Kidney glomerular epithelial cell (primary cell): ENCODE data around the gene ANXA6.

Source experiments
- DNase-seq: peaks from one replicate; lab custom pipeline; 2025; lab: John Stamatoyannopoulos, UW

ANXA6 gene

GRCh38 chr5:151153300-151153699, 4.3 kb downstream of the ANXA6 start:
- DNase-seq = no peak

DNA sequence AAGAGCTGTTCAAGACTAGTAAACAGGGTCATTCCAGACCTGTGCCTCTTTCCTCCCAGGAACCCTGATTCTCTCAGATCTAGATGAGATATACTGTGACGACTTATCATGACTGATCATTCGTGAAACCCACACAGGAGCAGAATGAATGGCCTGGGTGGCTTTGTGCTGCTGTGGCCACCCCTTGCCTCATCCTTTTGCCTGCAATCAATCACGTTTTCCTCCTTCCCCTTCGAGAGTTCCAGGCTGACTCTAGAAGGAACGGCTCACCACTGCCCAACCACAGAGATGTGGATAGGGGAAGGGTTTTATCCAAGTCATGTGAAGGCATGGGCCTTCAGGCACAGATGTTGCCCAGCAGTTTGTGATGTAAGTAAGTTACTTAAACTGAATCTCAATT, 5.8 kb downstream of the ANXA6 start:
- no peak for DNase-seq

- no peak for DNase-seq
Observed at GRCh38 chr5:151151263-151151660, 6.3 kb downstream of the ANXA6 start.

DNA sequence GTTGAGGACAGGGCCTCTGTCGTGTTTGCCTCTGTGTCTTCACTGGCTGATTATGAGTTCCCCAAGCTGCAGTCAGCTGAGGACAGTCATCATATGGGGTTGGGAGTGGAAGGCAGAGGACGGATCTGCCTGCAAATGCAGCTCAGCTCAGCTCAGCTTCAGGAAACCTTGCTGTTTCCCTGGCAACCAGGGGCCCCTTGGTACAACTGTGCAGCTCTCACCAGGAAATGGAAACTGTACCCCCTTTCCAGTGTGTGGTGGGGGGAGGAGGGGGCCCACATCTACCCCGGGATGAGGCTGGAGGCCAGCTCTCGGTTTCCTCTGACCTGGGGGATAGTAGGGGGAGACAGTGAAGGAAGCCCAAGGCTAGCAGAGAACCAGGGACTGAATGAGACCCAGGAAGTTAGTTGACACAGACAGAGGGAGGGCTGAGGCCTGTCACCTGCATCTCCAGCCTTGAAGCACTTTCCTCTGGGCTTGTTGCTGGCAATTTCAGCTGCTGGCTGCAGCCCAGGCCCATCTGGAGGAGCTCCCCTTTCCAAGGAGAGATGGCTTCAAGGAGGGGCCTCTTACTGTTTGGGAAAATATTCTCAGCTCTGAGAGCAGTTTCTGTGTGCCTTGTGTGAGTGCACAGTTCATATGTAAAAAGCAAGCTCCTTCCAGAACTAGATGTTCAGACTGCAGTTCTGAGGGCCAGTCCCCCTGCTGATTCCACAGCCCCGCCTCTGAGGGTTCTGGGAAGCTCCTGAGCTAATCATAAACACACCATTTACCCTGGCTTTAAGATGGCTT, 6.9 kb downstream of the ANXA6 start:
- DNase-seq = no peak

- DNase-seq = no peak
Observed at GRCh38 chr5:151148583-151148982, 9.0 kb downstream of the ANXA6 start.

DNA sequence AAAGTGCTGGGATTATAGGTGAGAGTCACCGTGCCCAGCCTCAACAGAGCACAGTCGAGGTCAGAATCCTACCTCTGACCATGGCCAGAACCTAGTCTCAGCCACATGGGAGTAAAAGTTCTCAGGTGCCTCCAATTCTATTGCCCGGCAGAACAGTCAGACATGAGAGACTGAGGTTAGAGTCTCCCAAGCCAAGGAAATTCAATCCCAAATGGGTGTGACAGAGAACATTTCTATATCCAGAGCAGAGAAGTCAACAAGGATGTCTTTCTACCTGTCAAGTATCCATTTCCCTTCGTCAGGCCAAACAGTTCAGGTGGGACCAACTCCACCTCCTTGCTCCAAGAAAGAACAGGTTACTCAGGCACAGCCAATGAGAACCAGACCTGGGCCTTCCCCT, 10.5 kb downstream of the ANXA6 start:
- DNase-seq = no peak

- DNase-seq = no peak
Observed at GRCh38 chr5:151146061-151146460, 11.5 kb downstream of the ANXA6 start.

GRCh38 chr5:151144922-151145321, 12.7 kb downstream of the ANXA6 start:
- no peak for DNase-seq

DNA sequence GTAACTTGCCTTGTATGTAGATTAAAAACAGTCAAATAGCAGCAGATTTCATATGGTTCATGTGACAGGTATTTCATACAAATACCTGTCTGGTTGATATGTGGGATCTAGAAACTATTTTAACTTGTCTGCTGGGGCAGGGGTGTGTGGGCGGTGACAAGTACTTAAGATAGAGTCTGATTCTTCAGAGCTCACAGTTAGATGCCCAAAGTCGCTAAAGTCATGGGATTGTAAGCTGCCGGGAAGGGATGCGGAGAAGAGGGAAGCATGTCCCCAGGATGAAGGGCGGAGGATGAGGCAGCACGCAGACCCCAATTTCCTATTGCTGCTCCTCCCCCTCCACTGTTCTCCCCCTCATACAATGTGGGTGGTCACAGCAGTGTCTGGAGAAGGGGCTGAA, 13.3 kb downstream of the ANXA6 start:
- DNase-seq = no peak

DNA sequence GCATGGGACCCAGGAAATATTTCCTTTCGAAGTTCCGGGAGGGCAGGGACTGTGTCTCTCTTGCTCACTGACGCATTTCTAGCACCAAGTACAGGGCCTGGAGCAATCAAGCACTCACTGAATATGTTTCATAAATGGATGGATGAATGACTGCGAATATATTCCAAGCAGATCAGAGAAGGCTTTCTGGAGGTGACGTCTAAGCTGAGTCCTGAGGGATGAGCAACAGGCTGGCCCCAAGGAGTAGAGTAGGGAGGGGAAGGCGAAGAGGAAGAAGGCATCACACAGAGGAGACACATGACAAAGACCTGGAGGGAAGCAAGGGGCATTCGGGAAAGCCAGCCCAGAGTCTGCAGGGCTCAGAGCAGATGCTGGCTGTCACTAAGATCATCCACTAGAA, 13.9 kb downstream of the ANXA6 start:
- DNase-seq = no peak

- no peak for DNase-seq
Observed at GRCh38 chr5:151142933-151143332, 14.6 kb downstream of the ANXA6 start.

DNA sequence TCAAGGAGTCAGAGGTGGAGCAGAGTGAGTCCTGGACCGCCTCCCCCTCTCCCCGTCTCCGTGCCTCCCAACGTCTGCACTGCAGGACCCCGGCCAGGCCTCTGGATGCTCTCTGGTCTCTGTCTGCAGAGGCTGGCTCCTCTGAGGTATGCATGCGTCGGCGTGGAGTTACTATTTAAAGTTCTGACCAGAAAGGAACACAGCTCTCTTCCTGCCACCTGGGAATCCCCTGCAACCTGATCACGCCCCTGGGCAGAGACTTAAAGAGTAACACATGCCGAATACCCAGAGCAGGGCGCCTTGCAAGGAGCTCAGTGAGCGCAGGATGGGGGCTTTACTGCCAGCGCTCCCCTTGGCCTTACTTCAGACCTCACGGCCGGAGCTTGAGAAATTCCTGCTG, 16.0 kb downstream of the ANXA6 start:
- DNase-seq = no peak

DNA sequence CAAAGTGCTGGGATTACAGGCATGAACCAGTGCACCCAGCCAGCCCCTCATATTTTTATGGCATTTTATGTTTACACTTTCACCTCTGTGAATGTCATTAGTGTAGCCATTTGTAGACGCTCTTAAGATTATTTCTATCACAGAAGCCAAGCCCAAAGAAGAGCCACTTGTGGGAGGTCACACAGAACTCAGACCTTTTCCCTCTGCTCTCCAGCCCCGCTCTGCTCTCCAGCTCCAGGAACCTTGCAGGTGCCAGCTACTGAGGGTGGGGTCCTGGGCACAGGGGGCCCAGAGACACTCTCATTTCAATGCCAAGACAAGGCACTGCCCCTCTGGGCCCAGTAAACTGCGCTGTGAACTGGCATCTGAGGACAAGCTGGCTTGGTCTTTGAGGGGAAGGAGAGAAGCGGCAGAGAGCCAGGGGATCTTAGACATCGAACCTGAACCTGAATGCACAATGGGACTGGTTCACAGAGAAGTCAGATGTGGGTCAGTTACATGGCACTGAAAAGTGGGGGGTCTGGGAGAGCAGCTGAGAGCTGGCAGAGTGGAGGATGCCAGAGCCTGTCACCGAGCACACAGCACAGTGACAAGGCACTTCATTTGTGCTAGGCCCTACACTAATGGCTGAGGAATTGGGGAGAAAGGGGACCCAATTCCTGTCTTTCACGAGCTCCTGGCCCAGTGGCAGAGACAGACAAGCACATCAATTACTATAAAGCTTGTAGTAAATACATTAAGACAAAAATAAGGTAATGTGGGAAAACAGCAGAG, 16.7 kb downstream of the ANXA6 start:
- no peak for DNase-seq

GRCh38 chr5:151139646-151140045, 17.9 kb downstream of the ANXA6 start:
- no peak for DNase-seq

GRCh38 chr5:151139015-151139414, 18.6 kb downstream of the ANXA6 start:
- DNase-seq = no peak

- no peak for DNase-seq
Observed at GRCh38 chr5:151138114-151138513, 19.5 kb downstream of the ANXA6 start.

DNA sequence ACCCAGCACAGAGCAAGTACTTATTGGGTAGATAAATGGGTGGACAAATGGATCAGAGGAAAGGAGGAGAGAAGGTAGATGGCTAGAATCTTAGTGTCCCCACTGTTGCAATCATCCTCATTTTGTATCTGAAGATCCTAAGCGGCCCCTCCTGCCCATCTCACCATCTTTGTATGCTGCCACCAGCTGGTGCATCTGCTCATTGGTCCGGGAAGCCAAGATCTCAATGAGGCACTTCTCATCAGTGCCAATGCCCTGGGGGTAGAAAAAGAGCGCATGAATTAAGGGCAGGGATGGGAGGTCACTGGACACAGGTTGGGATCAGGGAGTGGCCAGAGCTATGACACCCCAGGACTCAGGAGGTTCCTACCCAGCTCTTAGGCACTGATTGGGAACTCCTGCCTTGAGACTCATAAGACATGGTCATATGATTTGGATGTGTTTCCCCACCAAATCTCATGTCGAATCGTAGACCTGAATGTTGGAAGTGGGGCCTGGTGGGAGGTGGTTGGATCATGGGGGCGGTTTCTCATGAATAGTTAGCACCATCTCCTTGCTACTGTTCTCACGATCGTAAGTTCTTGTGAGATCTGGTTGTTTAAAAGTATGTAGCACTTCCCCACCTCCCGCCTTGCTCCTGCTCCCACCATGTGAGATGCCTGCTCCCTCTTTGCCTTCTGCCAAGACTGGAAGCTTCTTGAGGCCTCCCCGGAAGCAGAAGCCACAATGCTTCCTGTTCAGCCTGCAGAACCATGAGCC, 20.3 kb downstream of the ANXA6 start:
- DNase-seq = no peak

DNA sequence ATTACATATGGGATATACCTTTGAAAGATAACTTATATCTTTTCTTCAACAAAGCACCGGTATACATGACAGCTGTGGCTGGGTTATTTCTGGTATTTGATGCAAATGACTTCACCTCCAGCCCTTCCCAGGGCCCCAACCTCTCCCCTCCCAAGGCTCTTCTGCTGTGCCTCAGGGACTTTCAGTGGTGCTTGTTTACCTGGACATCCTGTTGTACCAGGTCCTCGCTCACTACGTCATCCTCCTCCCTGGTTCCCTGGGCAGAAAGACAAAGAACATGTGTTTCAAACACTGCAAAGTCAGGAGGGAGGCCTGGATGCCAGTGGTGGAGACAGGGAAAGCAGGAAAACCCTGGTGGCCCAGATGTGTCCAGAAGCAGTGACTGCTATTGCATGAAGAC, 23.4 kb downstream of the ANXA6 start:
- DNase-seq = no peak

GRCh38 chr5:151132963-151133362, 24.6 kb downstream of the ANXA6 start:
- no peak for DNase-seq

GRCh38 chr5:151130922-151131891, 26.4 kb downstream of the ANXA6 start:
- no peak for DNase-seq

DNA sequence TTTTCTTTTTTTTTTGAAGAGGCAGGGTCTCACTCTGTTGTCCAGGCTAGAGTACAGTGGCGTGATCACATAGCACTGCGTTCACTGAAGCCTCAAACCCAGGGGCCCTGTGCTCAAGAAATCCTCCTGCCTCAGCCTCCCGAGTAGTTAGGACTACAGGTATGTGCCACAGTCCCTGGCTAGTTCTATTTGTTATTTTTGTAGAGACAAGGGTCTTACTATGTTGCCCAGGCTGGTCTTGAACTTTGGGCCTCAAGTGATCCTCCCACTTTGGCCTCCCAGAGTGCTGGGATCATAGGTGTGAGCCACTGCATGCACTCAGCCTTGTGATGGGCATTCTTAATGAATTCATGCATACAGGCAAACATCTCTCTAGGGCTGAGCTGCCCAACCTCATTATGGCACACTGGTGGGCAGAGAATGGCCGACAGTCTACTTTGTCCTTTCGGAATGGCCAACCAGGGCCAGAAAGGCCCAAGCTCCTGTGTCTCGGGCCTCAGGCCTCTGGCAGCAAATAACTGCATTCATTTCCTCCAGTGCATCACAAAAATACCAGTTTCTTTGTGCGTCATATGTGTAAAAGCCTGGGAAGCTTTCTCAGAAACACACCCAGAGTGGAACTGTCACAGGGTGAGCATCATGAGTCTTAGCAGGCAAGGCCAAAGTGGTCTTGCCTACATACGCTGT, 27.2 kb downstream of the ANXA6 start:
- DNase-seq = no peak
